SU-DHL-6 (cell line): Measurements from ENCODE around the gene BPIFB6.

Experiments used
- CTCF ChIP-seq: fragments of 200-600 bp; sonication (generic); IDR thresholded peaks from one replicate; pipeline ENCODE4 v1.5.1; 2017; ENCODE audit warnings: antibody characterized with exemption, mild to moderate bottlenecking, low read length, moderate library complexity; ENCODE audit not compliant: insufficient read depth, poor library complexity, severe bottlenecking
- EZH2phosphoT487 ChIP-seq: fragments of 200-600 bp; sonication (generic), shearing (Covaris generic); conservative IDR thresholded peaks from 2 replicates; pipeline ENCODE4 v1.6.1; 2018; ENCODE audit warnings: mild to moderate bottlenecking, antibody characterized with exemption, low read length, moderate library complexity, mixed read lengths

DNA sequence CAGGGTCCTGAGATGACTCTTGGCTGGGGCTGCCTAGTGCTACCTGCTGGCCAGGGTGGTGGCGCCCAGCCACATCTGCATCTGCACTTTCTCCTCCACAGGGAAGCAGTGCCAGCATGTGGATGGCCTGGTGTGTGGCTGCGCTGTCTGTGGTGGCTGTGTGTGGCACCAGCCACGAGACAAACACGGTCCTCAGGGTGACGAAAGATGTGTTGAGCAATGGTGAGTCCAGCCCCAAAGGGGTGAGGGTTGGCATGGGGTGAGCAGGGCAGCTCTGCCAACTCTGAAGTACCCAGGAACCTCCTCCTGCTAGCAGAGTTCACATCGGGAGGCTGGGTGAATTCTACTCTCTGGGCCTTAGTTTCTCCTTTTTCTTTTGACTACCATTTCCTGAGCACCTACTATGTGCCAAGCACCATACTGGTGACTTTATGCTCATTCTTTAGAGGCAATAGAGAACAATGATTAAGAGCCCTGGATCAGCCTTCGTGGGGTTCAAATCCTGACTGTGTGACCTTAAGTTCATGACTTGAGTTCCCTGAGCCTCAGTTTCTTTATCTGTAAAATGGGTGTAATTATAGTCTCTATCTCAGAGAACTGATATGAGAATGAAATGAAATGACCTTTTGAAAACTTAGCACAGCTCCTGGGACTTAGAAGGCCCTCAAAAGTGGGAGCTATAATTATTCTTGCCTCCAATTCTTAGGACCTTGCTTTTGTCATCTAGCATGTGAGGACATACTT, 50.1 kb downstream of the BPIFB6 start:
- TF ChIP-seq CTCF (no peak), EZH2phosphoT487 (no peak)
